HepG2 (cell line): ENCODE data around the gene HS6ST1. TPM values are rescaled to one million over a fixed set of nuclear protein-coding genes. Genes with fewer than 3 reads are reported as not detected.
A peak's percentile ranks its signal among the peaks of the same experiment; 100 is the strongest.

Source experiments
- CHCHD3 ChIP-seq: sonication (generic); formaldehyde crosslinking; IDR thresholded peaks from 2 replicates; pipeline ENCODE4 v1.8.0; 2022; ENCODE audit warnings: mild to moderate bottlenecking, missing genetic modification reagents, moderate library complexity
- KDM1A ChIP-seq: IDR thresholded peaks from 2 replicates; pipeline ENCODE4 v1.6.1; 2016; ENCODE audit warnings: missing compliant biosample characterization
- SNAPC4 ChIP-seq: sonication (generic); formaldehyde crosslinking; IDR thresholded peaks from 2 replicates; pipeline ENCODE4 v1.4.0; 2020; ENCODE audit warnings: mild to moderate bottlenecking, missing genetic modification reagents
- THAP11 ChIP-seq: IDR thresholded peaks from 2 replicates; pipeline ENCODE4 v1.6.1; 2016; ENCODE audit warnings: missing biosample characterization, missing genetic modification reagents
- ZNF546 ChIP-seq: sonication (generic); formaldehyde crosslinking; conservative IDR thresholded peaks from 2 replicates; pipeline ENCODE4 v1.8.1; 2023; ENCODE audit warnings: mild to moderate bottlenecking, missing genetic modification reagents
- ZNF567 ChIP-seq: sonication (generic); formaldehyde crosslinking; IDR thresholded peaks from 2 replicates; pipeline ENCODE4 v1.8.1; 2023; ENCODE audit warnings: mild to moderate bottlenecking, missing genetic modification reagents, borderline replicate concordance
- ZNF749 ChIP-seq: sonication (generic); formaldehyde crosslinking; IDR thresholded peaks from 2 replicates; pipeline ENCODE4 v1.8.0; 2022; ENCODE audit warnings: mild to moderate bottlenecking, missing genetic modification reagents, moderate library complexity, borderline replicate concordance
- polyA plus RNA-seq, 8 experiments: library from polyadenylated mRNA; depleted of rRNA in 3 of 8; stranded (reverse) in 7 of 8; unstranded in 1 of 8; fragments of >200 nt; fragmentation: Illumina TruSeq in 4 of 8; extraction: Trizol in 4 of 8; gene quantifications; 2 replicates each; pipeline versions ENCODE4 v1.2.1 to v1.2.3, GENCODE V29; 2011 to 2016; ENCODE audit warnings: low read depth in 4 of 8, missing spikeins in 1 of 8, mixed read lengths in 1 of 8; ENCODE audit not compliant: insufficient read depth in 1 of 8
- total RNA-seq, 5 experiments: library from RNA; depleted of rRNA; stranded (reverse); fragments of >200 nt; fragmentation: Illumina TruSeq; extraction: Trizol; gene quantifications; 2 replicates each; pipeline ENCODE4 v1.2.3, GENCODE V29; 2016; ENCODE audit warnings: low read depth in 1 of 5
- TF ChIP-seq, protein P1 (sequence below): sonication (generic); formaldehyde crosslinking; IDR thresholded peaks from 2 replicates; pipeline ENCODE4 v1.5.0; 2020; ENCODE audit warnings: mild to moderate bottlenecking, missing genetic modification reagents, moderate library complexity
- TF ChIP-seq, protein P2 (sequence below): sonication (generic); formaldehyde crosslinking; IDR thresholded peaks from 2 replicates; pipeline ENCODE4 v1.5.1; 2020; ENCODE audit warnings: mild to moderate bottlenecking, moderate library complexity, missing genetic modification reagents
- TF ChIP-seq, protein P3 (sequence below): sonication (generic); formaldehyde crosslinking; IDR thresholded peaks from 2 replicates; pipeline ENCODE4 v1.4.0; 2020; ENCODE audit warnings: missing genetic modification reagents
- TF ChIP-seq, protein P4 (sequence below): sonication (generic); formaldehyde crosslinking; IDR thresholded peaks from 2 replicates; pipeline ENCODE4 v1.8.0; 2022; ENCODE audit warnings: missing genetic modification reagents, mild to moderate bottlenecking, borderline replicate concordance

HS6ST1 gene
- total and polyA plus RNA-seq, 2 of the 13 experiments (the other 11 are each of a cell fraction or from before 2014, with no cell fraction given): 34.5 to 84.6 TPM

DNA sequence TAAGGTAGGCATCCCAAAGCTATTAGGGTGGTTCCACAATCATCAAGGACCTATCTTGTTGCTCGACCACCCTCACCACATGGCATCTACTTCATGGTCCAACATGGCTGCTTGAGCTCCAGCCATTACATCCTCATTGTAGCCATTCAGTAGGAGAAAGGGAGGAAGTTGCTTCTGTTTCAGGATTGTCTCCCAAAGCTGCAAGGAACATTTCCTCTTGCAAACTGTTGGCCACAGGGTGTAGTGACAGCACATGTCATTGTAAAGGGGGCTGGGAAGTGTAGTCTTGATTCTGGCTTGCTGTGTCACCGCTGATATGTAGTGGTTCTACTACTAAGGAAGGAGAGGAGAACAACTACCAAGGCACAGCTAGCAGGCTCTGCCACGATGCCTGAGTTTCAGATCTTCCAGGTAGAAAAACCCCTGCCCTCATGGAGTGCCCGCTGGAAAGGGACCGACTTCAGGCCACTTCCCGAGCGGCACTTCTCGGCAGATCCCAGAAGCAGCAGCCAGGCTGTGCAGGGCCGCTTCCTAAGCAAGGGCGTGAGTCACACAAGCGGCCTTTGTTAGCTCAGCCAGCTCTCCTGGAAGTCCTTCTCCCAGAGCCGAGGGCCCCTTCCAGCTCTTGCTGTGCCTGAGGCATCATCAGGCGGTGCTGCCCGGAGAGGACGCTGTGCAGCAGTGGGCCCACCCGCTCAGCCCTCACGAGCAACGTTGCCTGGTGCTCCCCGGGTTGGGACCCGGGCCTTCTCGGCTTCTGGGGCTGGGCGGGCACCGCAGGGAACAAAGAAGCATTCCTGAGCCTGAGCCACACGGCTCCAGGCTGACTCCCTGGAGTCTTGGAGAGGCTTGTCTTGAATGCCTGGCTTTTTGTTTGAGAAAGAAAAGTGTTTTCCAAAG is 58.2 kb downstream of the HS6ST1 start (continued):
- TF ChIP-seq, protein P1, sequence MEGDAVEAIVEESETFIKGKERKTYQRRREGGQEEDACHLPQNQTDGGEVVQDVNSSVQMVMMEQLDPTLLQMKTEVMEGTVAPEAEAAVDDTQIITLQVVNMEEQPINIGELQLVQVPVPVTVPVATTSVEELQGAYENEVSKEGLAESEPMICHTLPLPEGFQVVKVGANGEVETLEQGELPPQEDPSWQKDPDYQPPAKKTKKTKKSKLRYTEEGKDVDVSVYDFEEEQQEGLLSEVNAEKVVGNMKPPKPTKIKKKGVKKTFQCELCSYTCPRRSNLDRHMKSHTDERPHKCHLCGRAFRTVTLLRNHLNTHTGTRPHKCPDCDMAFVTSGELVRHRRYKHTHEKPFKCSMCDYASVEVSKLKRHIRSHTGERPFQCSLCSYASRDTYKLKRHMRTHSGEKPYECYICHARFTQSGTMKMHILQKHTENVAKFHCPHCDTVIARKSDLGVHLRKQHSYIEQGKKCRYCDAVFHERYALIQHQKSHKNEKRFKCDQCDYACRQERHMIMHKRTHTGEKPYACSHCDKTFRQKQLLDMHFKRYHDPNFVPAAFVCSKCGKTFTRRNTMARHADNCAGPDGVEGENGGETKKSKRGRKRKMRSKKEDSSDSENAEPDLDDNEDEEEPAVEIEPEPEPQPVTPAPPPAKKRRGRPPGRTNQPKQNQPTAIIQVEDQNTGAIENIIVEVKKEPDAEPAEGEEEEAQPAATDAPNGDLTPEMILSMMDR (CRISPR knock-in tag): peak; percentile 57
- TF ChIP-seq THAP11 (peak; percentile 33; the same call in 1 of the 2 replicates), ZNF546 (CRISPR knock-in tag) (no peak), KDM1A (CRISPR knock-in tag) (peak; percentile 88; the same call in 1 of the 2 replicates), CHCHD3 (CRISPR knock-in tag) (peak; percentile 84; the same call in 1 of the 2 replicates), SNAPC4 (CRISPR knock-in tag) (no peak; the same call in 1 of the 2 replicates), ZNF749 (CRISPR knock-in tag) (no peak), ZNF567 (0 out of 2 replicates have a peak, but pooled peaks have one; percentile 33)
- TF ChIP-seq, protein P2, sequence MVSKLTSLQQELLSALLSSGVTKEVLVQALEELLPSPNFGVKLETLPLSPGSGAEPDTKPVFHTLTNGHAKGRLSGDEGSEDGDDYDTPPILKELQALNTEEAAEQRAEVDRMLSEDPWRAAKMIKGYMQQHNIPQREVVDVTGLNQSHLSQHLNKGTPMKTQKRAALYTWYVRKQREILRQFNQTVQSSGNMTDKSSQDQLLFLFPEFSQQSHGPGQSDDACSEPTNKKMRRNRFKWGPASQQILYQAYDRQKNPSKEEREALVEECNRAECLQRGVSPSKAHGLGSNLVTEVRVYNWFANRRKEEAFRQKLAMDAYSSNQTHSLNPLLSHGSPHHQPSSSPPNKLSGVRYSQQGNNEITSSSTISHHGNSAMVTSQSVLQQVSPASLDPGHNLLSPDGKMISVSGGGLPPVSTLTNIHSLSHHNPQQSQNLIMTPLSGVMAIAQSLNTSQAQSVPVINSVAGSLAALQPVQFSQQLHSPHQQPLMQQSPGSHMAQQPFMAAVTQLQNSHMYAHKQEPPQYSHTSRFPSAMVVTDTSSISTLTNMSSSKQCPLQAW (CRISPR knock-in tag): 0 out of 2 replicates have a peak, but pooled peaks have one; percentile 50
- TF ChIP-seq, protein P3, sequence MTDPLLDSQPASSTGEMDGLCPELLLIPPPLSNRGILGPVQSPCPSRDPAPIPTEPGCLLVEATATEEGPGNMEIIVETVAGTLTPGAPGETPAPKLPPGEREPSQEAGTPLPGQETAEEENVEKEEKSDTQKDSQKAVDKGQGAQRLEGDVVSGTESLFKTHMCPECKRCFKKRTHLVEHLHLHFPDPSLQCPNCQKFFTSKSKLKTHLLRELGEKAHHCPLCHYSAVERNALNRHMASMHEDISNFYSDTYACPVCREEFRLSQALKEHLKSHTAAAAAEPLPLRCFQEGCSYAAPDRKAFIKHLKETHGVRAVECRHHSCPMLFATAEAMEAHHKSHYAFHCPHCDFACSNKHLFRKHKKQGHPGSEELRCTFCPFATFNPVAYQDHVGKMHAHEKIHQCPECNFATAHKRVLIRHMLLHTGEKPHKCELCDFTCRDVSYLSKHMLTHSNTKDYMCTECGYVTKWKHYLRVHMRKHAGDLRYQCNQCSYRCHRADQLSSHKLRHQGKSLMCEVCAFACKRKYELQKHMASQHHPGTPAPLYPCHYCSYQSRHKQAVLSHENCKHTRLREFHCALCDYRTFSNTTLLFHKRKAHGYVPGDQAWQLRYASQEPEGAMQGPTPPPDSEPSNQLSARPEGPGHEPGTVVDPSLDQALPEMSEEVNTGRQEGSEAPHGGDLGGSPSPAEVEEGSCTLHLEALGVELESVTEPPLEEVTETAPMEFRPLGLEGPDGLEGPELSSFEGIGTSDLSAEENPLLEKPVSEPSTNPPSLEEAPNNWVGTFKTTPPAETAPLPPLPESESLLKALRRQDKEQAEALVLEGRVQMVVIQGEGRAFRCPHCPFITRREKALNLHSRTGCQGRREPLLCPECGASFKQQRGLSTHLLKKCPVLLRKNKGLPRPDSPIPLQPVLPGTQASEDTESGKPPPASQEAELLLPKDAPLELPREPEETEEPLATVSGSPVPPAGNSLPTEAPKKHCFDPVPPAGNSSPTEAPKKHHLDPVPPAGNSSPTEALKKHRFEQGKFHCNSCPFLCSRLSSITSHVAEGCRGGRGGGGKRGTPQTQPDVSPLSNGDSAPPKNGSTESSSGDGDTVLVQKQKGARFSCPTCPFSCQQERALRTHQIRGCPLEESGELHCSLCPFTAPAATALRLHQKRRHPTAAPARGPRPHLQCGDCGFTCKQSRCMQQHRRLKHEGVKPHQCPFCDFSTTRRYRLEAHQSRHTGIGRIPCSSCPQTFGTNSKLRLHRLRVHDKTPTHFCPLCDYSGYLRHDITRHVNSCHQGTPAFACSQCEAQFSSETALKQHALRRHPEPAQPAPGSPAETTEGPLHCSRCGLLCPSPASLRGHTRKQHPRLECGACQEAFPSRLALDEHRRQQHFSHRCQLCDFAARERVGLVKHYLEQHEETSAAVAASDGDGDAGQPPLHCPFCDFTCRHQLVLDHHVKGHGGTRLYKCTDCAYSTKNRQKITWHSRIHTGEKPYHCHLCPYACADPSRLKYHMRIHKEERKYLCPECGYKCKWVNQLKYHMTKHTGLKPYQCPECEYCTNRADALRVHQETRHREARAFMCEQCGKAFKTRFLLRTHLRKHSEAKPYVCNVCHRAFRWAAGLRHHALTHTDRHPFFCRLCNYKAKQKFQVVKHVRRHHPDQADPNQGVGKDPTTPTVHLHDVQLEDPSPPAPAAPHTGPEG (CRISPR knock-in tag): peak; percentile 78; the same call in 1 of the 2 replicates
- TF ChIP-seq, protein P4, sequence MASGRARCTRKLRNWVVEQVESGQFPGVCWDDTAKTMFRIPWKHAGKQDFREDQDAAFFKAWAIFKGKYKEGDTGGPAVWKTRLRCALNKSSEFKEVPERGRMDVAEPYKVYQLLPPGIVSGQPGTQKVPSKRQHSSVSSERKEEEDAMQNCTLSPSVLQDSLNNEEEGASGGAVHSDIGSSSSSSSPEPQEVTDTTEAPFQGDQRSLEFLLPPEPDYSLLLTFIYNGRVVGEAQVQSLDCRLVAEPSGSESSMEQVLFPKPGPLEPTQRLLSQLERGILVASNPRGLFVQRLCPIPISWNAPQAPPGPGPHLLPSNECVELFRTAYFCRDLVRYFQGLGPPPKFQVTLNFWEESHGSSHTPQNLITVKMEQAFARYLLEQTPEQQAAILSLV (CRISPR knock-in tag): 0 out of 2 replicates have a peak, but pooled peaks have one; percentile 22
